ENCODE measurements around the gene OR6J1.

OR6J1 gene

GRCh38 chr14:22613106-22613695, 31.0 kb downstream of the OR6J1 start:
- Histone ChIP-seq H2AFZ (ENCODE audit: low read depth, low read length) (no peak overlapping the region), H3K4me2 (ENCODE audit: insufficient read depth, low read length) (no peak overlapping the region), H3K27ac (ENCODE audit: low read length) (no peak overlapping the region), H3K36me3 (ENCODE audit: insufficient read depth, low read length) (no peaks in the 10 kb centered on the region), H4K20me1 (ENCODE audit: insufficient read depth, low read length) (no peaks in the 10 kb centered on the region), H3K79me2 (ENCODE audit: insufficient read depth, low read length) (no peaks in the 10 kb centered on the region), H3K27me3 (ENCODE audit: insufficient read depth, low read length, poor library complexity) (peaks cover 8% of the 10 kb centered on the region), H3K4me3 (ENCODE audit: low read depth in 1 of 2, low read length in 2 of 2) (no peak overlapping the region), H3K4me1 (ENCODE audit: insufficient read depth, low read length) (no peaks in the 10 kb centered on the region), H3K9ac (ENCODE audit: low read depth, low read length) (no peak overlapping the region), H3K9me3 (ENCODE audit: insufficient read depth, low read length, severe bottlenecking) (no peaks in the 10 kb centered on the region)
- DNase-seq (no peak), ATAC-seq (ENCODE audit: insufficient read depth, low read depth) (no peak)
- no peak for TF ChIP-seq EZH2 (IDR thresholded peaks at IDR 0.05; ENCODE audit: borderline replicate concordance, low read depth, low read length, severe bottlenecking)

- Histone ChIP-seq H4K20me1 (ENCODE audit: insufficient read depth, low read length) (no peaks in the 10 kb centered on the region; the same call in 1 of the 2 replicates), H2AFZ (ENCODE audit: low read depth, low read length) (no peak overlapping the region), H3K9me3 (ENCODE audit: insufficient read depth, low read length, severe bottlenecking) (no peaks in the 10 kb centered on the region), H3K27ac (ENCODE audit: low read length) (no peak overlapping the region), H3K4me1 (ENCODE audit: insufficient read depth, low read length) (no peaks in the 10 kb centered on the region), H3K9ac (ENCODE audit: low read depth, low read length) (no peak overlapping the region), H3K4me3 (ENCODE audit: low read depth in 1 of 2, low read length in 2 of 2) (no peak overlapping the region), H3K4me2 (ENCODE audit: insufficient read depth, low read length) (no peak overlapping the region), H3K79me2 (ENCODE audit: insufficient read depth, low read length) (no peaks in the 10 kb centered on the region), H3K27me3 (ENCODE audit: insufficient read depth, low read length, poor library complexity) (peaks cover 12% of the 10 kb centered on the region), H3K36me3 (ENCODE audit: insufficient read depth, low read length) (no peaks in the 10 kb centered on the region)
- TF ChIP-seq EZH2 (IDR thresholded peaks at IDR 0.05; ENCODE audit: borderline replicate concordance, low read depth, low read length, severe bottlenecking), result no peak
- no peak for TF ChIP-seq CTCF (IDR thresholded peaks at IDR 0.05; ENCODE audit: borderline replicate concordance, extremely low read depth, low read length, poor library complexity, severe bottlenecking)
- ATAC-seq (ENCODE audit: insufficient read depth, low read depth), result no peak
- DNase-seq, result no peak
Measured at GRCh38 chr14:22610931-22611330, 33.2 kb downstream of the OR6J1 start.

GRCh38 chr14:22607291-22607690, 36.9 kb downstream of the OR6J1 start:
- H3K36me3 ChIP-seq (ENCODE audit: insufficient read depth, low read length), result no peaks in the 10 kb centered on the region
- DNase-seq (no peak), ATAC-seq (ENCODE audit: insufficient read depth, low read depth) (no peak)
- no peak overlapping the region for H3K4me3 ChIP-seq (ENCODE audit: low read depth in 1 of 2, low read length in 2 of 2)
- no peaks in the 10 kb centered on the region for H3K79me2 ChIP-seq (ENCODE audit: insufficient read depth, low read length)
- no peaks in the 10 kb centered on the region for H3K9me3 ChIP-seq (ENCODE audit: insufficient read depth, low read length, severe bottlenecking)
- no peaks in the 10 kb centered on the region for H3K4me1 ChIP-seq (ENCODE audit: insufficient read depth, low read length)
- H2AFZ ChIP-seq (ENCODE audit: low read depth, low read length), result no peak overlapping the region
- no peak overlapping the region for H3K27ac ChIP-seq (ENCODE audit: low read length)
- no peak overlapping the region for H3K9ac ChIP-seq (ENCODE audit: low read depth, low read length)
- no peak overlapping the region for H3K4me2 ChIP-seq (ENCODE audit: insufficient read depth, low read length)
- TF ChIP-seq EZH2 (IDR thresholded peaks at IDR 0.05; ENCODE audit: borderline replicate concordance, low read depth, low read length, severe bottlenecking) (no peak), CTCF (IDR thresholded peaks at IDR 0.05; ENCODE audit: borderline replicate concordance, extremely low read depth, low read length, poor library complexity, severe bottlenecking) (no peak)
- peaks cover 17% of the 10 kb centered on the region for H3K27me3 ChIP-seq (ENCODE audit: insufficient read depth, low read length, poor library complexity)
- H4K20me1 ChIP-seq (ENCODE audit: insufficient read depth, low read length), result no peaks in the 10 kb centered on the region; the same call in 1 of the 2 replicates

DNA sequence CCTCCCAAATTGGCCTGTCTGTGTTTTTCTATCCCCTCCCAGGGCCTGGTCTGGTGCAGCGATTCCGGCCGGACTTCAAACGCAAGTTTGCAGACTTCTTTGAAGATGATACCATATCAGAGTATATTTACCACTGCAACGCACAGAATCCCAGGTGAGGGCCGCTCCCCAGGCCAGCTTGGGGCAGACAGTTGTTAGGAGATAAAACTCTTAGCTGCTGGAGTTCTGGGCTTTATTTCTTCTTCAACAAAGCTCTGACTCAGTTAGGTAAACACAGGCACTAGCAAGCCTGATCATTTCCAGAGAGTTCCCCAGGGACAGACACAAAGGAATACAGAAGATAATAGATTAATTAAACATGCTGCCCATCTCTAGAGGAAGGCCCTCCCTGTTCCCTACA, 37.8 kb downstream of the OR6J1 start:
- Histone ChIP-seq H3K4me3 (ENCODE audit: low read depth in 1 of 2, low read length in 2 of 2) (no peak overlapping the region), H3K27me3 (ENCODE audit: insufficient read depth, low read length, poor library complexity) (peaks cover 24% of the 10 kb centered on the region), H3K9ac (ENCODE audit: low read depth, low read length) (no peak overlapping the region), H4K20me1 (ENCODE audit: insufficient read depth, low read length) (no peaks in the 10 kb centered on the region; the same call in 1 of the 2 replicates), H3K79me2 (ENCODE audit: insufficient read depth, low read length) (no peaks in the 10 kb centered on the region), H3K9me3 (ENCODE audit: insufficient read depth, low read length, severe bottlenecking) (no peaks in the 10 kb centered on the region), H3K4me1 (ENCODE audit: insufficient read depth, low read length) (no peaks in the 10 kb centered on the region), H3K27ac (ENCODE audit: low read length) (no peak overlapping the region), H2AFZ (ENCODE audit: low read depth, low read length) (no peak overlapping the region), H3K36me3 (ENCODE audit: insufficient read depth, low read length) (no peaks in the 10 kb centered on the region), H3K4me2 (ENCODE audit: insufficient read depth, low read length) (no peak overlapping the region)
- ATAC-seq (ENCODE audit: insufficient read depth, low read depth), result no peak
- TF ChIP-seq EZH2 (IDR thresholded peaks at IDR 0.05; ENCODE audit: borderline replicate concordance, low read depth, low read length, severe bottlenecking) (no peak), CTCF (IDR thresholded peaks at IDR 0.05; ENCODE audit: borderline replicate concordance, extremely low read depth, low read length, poor library complexity, severe bottlenecking) (no peak)
- DNase-seq, result no peak

All from DND-41 (cell line).